ENCODE measurements around the gene EPC2. TPM values are rescaled to one million over a fixed set of nuclear protein-coding genes. Genes with fewer than 3 reads are reported as not detected.

The EPC2 gene, protein sequence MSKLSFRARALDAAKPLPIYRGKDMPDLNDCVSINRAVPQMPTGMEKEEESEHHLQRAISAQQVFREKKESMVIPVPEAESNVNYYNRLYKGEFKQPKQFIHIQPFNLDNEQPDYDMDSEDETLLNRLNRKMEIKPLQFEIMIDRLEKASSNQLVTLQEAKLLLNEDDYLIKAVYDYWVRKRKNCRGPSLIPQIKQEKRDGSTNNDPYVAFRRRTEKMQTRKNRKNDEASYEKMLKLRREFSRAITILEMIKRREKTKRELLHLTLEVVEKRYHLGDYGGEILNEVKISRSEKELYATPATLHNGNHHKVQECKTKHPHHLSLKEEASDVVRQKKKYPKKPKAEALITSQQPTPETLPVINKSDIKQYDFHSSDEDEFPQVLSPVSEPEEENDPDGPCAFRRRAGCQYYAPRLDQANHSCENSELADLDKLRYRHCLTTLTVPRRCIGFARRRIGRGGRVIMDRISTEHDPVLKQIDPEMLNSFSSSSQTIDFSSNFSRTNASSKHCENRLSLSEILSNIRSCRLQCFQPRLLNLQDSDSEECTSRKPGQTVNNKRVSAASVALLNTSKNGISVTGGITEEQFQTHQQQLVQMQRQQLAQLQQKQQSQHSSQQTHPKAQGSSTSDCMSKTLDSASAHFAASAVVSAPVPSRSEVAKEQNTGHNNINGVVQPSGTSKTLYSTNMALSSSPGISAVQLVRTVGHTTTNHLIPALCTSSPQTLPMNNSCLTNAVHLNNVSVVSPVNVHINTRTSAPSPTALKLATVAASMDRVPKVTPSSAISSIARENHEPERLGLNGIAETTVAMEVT
- 15.7 and 24.3 TPM in 2 replicates for total RNA-seq

DNA sequence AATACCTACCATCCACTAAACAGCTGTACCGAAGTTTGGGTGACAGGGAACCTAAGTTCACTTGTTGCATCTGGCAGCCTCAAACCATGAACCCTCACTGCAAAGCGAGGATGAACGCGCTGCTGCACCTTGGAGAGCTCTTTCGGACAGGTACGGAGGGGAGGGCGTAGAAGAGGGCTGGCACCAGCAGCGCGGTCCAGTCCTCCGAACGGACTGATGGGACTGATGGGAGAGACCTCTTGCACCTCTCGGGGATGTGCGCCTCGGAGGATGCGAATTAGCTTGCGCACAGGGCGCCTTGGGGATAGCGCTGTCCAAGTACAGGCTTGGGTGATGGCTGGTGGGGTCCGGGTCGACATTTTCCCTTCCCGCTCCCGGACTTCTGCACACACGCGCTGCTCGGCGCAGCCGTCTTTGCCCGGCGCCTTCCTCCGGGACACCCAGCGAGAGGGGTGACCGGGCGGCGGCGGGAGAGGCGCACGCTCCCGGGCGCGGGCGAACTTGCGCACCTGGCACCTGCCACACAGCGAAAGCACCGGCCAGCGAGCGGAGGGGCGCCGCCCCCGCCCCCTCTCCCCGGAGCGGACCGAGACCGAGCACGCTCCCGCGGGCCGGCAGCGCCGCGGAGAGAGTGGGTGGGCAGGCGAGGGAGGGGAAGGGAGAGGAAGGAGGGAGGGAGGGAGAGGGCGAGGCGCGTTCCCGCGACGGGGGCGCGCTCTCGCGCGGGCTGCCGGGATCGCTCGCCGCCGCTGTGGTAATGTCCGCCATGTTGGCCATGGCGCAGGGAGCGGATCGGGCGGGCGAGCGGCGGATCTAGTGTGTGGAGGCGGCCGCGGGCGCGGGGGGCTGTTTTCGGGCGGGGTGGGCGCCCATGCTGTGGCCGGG is at the start of gene EPC2:
Gene EPC2 (plus strand): TSS at position 754 of the 885 bp plus-strand sequence. CDS start 267 bp downstream, outside the sequence.

Other genes starting within 250 kb of the EPC2 start
- under 0.01 TPM in 2 replicates for gene KIF5C, start 230.5 kb downstream of the EPC2 start, total RNA-seq